ENCODE data around the gene FGF8. TPM values are rescaled to one million over a fixed set of nuclear protein-coding genes. Genes with fewer than 3 reads are reported as not detected.
A peak's percentile ranks its signal among the peaks of the same experiment; 100 is the strongest.

The FGF8 gene
- total and polyA plus RNA-seq, 12 donors, result 0.20 TPM; not detected in 11

- peaks cover 0 to 8% (median 0%) of the 10 kb centered on the region in 7 donors for H3K27me3 ChIP-seq
- no peak for DNase-seq
- peaks cover 0 to 60% (median 47%) of the 10 kb centered on the region in 9 donors for H3K36me3 ChIP-seq
- no peak for TF ChIP-seq CTCF (IDR thresholded peaks at IDR 0.05)
- no peak overlapping the region for H3K4me3 ChIP-seq
- H3K4me1 ChIP-seq, result peaks cover 3 to 54% (median 32%) of the 10 kb centered on the region in 9 donors
- H3K27ac ChIP-seq, result no peak overlapping the region
- intact Hi-C loops (cut with DNase I), result loop anchor here in 4 of 10 donors (5.0 kb wide), 4 partner anchors 33 to 572 kb away; partner anchors contain the start of gene OGA (in 1 of the 4)
- ATAC-seq, result no peak
- WGBS, 2 donors, result 80 to 90% methylated on average over 2 of the region's 2 CpGs
- H3K9me3 ChIP-seq, result no peaks in the 10 kb centered on the region
Measured at GRCh38 chr10:101784558-101784957, 8.6 kb upstream of the FGF8 start.

GRCh38 chr10:101783736-101784118 is 7.8 kb upstream of the FGF8 start:
- H3K4me1 ChIP-seq, result peaks cover 9 to 62% (median 40%) of the 10 kb centered on the region in 9 donors
- intact Hi-C loops (cut with DNase I), result loop anchor here in 5 of 10 donors (2.0 to 5.0 kb wide), 6 partner anchors 34 to 571 kb away; partner anchors contain the start of gene OGA (in 1 of the 5)

GRCh38 chr10:101782811-101783735 is 7.2 kb upstream of the FGF8 start, which contains the start of gene NPM3:
Gene NPM3, minus strand, starts transcription at chr10:101783446. Its CDS starts 56 bp downstream, at chr10:101783390.
- intact Hi-C loops (cut with DNase I), result loop anchor here in 5 of 10 donors (2.0 to 5.0 kb wide), 6 partner anchors 34 to 571 kb away; partner anchors contain the start of gene OGA (in 1 of the 5)
- WGBS, 2 donors, result 1 to 2% methylated on average over 57 of the region's 57 CpGs
- DNase-seq, result peak; percentile 78 to 85
- Histone ChIP-seq H3K27ac (peak within 1 kb of the TSS in 8 of 10 donors; percentile 35 to 75 (median 50)), H3K4me3 (peak within 1 kb of the TSS; percentile 19 to 82 (median 71)), H3K4me1 (peaks cover 11 to 66% (median 44%) of the 10 kb centered on the region in 9 donors), H3K27me3 (peaks cover 0 to 23% (median 9%) of the 10 kb centered on the region in 7 donors), H3K9me3 (no peaks in the 10 kb centered on the region), H3K36me3 (peaks cover 0 to 45% (median 36%) of the 10 kb centered on the region in 9 donors)
- peak; percentile 65 to 79 (median 74) for ATAC-seq
- no peak for TF ChIP-seq CTCF (IDR thresholded peaks at IDR 0.05)

More at GRCh38 chr10:101783736-101784118, 7.8 kb upstream of the FGF8 start:
- Histone ChIP-seq H3K36me3 (peaks cover 0 to 52% (median 39%) of the 10 kb centered on the region in 9 donors), H3K27ac (peak overlapping the region in 8 of 10 donors; percentile 34 to 75 (median 41)), H3K9me3 (no peaks in the 10 kb centered on the region), H3K27me3 (peaks cover 0 to 16% (median 2%) of the 10 kb centered on the region in 7 donors), H3K4me3 (peak overlapping the region; percentile 19 to 82 (median 71))
- no peak for DNase-seq
- no peak for TF ChIP-seq CTCF (IDR thresholded peaks at IDR 0.05)
- 59 to 65% methylated on average over 10 of the region's 10 CpGs for WGBS, 2 donors
- no peak for ATAC-seq
